HG03432 (cell line): Measurements from ENCODE around the gene AMPD2.
"Not testable (repeated sequence)": the region's sequence is repeated elsewhere in the genome, so short reads cannot be mapped to it uniquely, and the experiment has no call there.

ENCODE experiments used
- ATAC-seq: cut with Tn5 transposase; IDR thresholded peaks from one replicate; pipeline ENCODE4 v1.9.1; 2021; ENCODE audit warnings: mild to moderate bottlenecking, moderate library complexity; ENCODE audit not compliant: unreplicated experiment

The AMPD2 gene

DNA sequence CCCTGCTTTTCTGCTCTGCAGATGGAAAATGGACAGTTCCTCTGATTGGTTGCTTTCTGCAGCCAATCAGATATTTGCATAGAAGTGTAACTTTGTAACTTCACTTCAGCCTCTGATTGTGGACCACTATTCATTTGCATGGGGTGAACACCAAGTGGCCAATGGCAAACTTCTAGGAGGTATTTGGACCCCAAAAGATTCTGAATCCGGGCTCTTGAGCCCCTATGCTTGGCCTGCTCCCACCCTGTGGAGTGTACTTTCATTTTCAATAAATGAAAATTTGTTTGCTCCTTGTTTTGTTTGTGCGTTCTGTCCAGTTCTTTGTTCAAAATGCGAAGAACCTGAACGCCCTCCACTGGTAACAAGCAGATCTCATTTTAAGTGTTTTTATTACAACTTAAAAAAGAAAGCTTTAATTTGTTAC lies 29.9 kb downstream of the AMPD2 start:
- no peak for ATAC-seq

- no peak for ATAC-seq
These were observed 31.0 kb downstream of the AMPD2 start for GRCh38 chr1:109650609-109651008.

DNA sequence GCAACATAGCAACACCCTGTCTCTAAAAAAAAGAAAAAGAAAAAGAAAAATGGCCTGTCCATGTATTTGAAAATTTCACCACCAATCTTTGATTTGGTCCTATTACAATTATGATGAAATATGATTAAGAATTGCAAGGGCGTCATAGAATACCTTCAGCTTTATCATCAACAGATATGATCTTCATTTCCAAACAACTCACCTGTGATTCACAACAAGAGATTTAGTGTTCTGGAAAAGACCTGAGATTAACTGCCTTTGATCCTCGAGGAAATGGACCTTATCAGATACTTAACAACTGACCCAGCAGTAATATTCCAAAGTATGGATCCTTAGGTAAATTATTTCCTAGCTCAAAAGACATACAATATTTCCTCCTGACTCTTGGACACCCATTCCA lies 32.8 kb downstream of the AMPD2 start:
- ATAC-seq = no peak

DNA sequence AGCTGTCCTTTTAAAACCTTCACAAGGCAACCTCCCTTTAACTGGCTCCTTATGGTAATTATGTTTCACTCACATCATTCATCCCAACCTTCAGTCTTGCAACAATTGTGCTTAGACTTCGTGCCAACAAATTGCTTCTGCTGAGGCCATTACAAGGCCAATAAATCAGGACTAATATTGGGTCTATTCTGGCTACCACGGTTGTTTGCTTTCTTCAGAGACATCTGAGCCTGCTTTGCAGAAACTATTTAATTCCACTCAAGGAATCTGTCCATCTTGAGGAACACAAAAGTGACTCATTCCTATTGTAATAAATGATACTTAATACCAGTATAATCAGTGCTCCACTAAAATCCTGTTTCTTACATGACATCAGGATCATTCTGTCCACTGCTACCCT lies 33.7 kb downstream of the AMPD2 start:
- no peak for ATAC-seq

- ATAC-seq = no peak
These were observed 34.9 kb downstream of the AMPD2 start for GRCh38 chr1:109654519-109654918.

DNA sequence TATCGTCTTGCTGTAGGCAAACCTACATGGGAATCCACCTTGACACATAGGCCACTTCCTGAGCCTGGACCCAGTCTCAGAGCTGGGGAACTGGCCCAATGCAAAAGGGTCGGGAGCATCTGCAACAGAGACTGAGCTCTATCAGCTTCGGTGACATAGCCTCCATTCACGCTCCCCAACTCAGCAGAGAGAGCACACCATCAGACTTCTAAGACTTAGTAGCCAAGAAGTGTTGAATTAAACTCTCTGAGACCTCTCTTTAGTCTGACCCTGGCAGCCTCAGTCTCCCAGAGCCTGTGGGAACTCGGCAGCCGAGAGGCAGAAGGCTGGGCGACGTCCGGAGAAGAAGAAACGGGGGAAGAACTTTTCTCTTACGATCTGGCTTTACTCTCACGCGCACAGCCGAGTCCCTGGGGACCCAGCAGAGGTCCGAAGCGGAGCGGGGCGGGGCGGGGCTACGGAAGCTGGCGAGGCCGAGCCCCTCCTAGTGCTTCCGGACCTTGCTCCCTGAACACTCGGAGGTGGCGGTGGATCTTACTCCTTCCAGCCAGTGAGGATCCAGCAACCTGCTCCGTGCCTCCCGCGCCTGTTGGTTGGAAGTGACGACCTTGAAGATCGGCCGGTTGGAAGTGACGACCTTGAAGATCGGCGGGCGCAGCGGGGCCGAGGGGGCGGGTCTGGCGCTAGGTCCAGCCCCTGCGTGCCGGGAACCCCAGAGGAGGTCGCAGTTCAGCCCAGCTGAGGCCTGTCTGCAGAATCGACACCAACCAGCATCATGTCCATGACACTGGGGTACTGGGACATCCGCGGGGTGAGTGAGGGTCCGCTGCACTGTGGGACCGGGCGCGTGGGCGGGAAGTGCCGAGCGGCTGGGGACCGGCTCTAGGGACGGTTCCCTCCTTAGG lies 36.2 kb downstream of the AMPD2 start, which contains the start of gene GSTM4:
Gene GSTM4 (plus strand): TSS at position 485 of the 905 bp plus-strand sequence. CDS start 291 bp downstream, at position 776.
- ATAC-seq = peak; percentile 94

GRCh38 chr1:109657395-109657794 lies 37.8 kb downstream of the AMPD2 start:
- ATAC-seq = no peak

GRCh38 chr1:109657970-109658369 lies 38.3 kb downstream of the AMPD2 start:
- ATAC-seq = no peak

DNA sequence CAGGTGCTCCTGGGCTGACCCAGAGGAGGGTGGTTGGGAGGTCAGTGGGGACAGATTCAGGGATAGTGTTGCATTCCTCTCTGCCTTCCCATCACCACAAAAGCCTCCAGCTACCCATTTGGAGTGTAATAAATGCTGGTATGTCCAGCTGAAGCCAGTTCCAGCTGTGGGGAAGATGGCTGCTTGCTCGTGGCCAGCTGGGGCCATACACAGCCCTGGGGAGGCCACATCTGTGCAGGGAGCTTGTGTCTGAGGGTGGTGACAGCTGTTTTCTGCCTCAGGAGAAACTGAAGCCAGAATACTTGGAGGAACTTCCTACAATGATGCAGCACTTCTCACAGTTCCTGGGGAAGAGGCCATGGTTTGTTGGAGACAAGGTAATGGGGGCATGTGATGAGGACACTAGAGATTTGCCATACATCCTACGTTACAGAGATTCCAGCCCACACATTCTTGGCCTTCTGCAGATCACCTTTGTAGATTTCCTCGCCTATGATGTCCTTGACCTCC lies 39.0 kb downstream of the AMPD2 start:
- no peak for ATAC-seq

GRCh38 chr1:109659145-109659544 lies 39.5 kb downstream of the AMPD2 start:
- ATAC-seq = no peak

DNA sequence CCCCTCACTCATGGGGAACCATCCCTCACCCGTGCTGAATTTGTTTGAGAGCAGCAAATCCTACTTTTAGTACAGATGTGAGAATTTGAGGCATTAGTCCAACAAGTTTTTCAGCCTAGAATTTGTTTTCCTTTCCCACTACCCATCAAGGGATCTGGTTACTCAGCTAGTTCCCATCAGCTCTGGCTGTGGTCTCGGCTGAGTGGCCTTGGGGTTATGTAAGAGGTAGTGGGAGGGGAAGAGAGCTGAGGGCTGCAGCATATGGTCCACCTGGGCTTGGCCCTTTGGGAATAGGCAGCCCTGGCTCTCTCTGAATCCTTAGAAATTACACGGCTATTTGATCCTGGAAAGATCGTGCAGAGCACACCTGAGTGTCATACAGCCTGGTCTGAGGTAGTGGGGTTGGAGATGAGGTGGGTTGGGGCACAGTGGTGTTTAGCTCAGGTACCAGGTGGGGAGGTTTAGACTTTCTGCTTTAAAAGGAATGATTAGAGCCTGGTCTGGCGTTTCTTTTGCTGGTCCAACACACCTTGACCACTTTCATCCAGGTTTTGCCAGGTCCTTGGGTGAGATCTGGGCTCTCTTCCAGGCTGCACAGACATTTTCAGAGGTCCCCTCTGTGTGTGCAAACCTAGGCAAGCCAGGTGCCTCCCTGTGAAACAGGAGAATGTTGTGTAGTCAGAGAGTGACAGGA lies 40.5 kb downstream of the AMPD2 start:
- no peak for ATAC-seq

- not testable (repeated sequence) for ATAC-seq
These were observed 41.0 kb downstream of the AMPD2 start for GRCh38 chr1:109660691-109661026.

- no peak for ATAC-seq
These were observed 41.8 kb downstream of the AMPD2 start for GRCh38 chr1:109661391-109661790.

GRCh38 chr1:109664671-109665070 lies 45.0 kb downstream of the AMPD2 start:
- ATAC-seq = no peak

DNA sequence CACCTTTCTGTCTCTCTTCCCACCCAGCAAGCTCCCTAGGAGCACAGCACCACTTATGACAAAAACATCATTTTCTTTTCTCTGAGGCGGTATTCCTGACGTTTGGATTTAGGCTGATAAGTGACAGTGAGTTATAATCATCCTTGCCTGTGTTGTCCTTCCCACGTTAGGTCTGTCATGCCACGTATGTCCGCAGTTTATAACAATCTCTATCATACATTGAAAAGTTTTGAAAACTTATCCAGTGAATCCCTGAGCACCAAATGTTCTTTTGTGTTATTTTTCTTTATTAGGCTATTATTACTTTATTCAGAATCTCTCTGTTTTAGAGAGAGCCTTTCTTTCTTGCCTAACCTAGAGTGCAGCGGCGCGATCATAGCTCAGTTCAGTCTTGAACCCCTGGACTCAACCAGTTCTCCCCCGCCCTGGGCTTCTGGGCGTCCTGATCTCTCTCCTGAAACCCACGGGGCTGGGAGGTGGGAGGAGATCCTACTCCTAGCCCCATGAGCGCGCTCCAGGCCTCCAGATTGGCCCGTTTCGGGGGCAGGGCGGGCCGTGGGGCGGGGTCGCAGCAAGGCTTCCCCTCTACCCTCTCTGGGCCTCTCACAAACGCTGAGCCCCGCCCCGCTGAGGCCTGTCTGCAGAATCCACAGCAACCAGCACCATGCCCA lies 48.0 kb downstream of the AMPD2 start, which contains the start of gene GSTM2:
Gene GSTM2 (plus strand): TSS at position 606 of the 671 bp plus-strand sequence. CDS start 59 bp downstream, at position 665.
- ATAC-seq = peak; percentile 97

GRCh38 chr1:109668123-109668775 lies 48.6 kb downstream of the AMPD2 start:
- no peak for ATAC-seq

GRCh38 chr1:109669246-109669948 lies 49.8 kb downstream of the AMPD2 start:
- no peak for ATAC-seq

GRCh38 chr1:109669949-109670302 lies 50.3 kb downstream of the AMPD2 start:
- not testable (repeated sequence) for ATAC-seq

DNA sequence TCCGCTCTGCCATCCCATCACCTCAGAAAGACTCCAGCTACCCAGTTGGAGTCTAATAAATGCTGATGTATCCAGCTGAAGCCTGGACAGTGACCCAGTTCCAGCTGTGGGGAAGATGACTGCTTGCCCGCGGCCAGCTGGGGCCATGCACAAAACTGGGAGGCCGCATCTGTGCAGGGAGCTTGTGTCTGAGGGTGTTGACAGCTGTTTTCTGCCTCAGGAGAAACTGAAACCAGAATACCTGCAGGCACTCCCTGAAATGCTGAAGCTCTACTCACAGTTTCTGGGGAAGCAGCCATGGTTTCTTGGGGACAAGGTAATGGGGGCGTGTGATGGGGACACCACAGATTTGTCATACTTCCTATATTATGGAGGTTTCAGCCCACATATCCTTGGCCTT lies 51.4 kb downstream of the AMPD2 start:
- no peak for ATAC-seq

- not testable (repeated sequence) for ATAC-seq
These were observed 54.2 kb downstream of the AMPD2 start for GRCh38 chr1:109673861-109674260.
